Measurements from ENCODE around the gene KAT8. TPM values are rescaled to one million over a fixed set of nuclear protein-coding genes. Genes with fewer than 3 reads are reported as not detected.

KAT8 gene
- total and polyA plus RNA-seq, 12 donors: 51.9 to 107 (median 66.0) TPM

DNA sequence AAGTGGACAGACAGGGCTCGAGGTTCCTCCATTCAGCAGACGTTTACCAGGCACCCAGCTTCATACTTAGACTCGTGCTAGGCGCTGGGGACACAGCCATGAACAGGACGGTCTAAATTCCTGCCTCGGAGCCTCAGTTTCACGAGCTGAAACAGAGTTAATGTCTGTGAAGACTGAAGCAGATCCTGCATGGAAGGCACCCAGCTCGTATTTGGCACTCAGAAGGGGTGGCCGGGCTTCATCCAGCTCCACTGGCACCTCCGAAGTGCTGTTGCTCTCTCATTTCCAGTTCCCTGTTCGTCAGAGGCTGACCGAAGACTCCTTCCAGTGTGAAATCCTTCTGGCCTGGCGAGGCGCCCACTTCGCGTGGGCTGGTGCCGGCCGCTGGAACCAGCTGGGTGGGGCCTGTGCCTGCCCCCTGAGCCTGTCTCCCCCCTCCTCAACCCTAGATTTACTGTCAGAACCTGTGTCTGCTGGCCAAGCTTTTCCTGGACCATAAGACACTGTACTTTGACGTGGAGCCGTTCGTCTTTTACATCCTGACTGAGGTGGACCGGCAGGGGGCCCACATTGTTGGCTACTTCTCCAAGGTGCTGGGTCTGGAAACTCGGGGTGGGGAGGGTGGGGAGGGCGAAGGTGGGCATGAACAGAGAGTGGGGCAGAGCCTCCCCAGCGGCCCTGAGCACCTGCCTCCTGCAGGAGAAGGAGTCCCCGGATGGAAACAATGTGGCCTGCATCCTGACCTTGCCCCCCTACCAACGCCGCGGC, 12.3 kb downstream of the KAT8 start:
- peak overlapping the region in 1 of 10 donors; percentile 18 for H3K4me3 ChIP-seq
- no peaks in the 10 kb centered on the region for H3K27me3 ChIP-seq
- DNase-seq (peak in 1 of 2 donors; percentile 52), ATAC-seq (peak in 6 of 8 donors; percentile 21 to 61 (median 38))
- 67 to 68% methylated on average over 29 of the region's 29 CpGs for WGBS, 2 donors
- peaks cover 0 to 81% (median 51%) of the 10 kb centered on the region in 9 donors for H3K36me3 ChIP-seq
- no peaks in the 10 kb centered on the region for H3K9me3 ChIP-seq
- TF ChIP-seq, protein P1, sequence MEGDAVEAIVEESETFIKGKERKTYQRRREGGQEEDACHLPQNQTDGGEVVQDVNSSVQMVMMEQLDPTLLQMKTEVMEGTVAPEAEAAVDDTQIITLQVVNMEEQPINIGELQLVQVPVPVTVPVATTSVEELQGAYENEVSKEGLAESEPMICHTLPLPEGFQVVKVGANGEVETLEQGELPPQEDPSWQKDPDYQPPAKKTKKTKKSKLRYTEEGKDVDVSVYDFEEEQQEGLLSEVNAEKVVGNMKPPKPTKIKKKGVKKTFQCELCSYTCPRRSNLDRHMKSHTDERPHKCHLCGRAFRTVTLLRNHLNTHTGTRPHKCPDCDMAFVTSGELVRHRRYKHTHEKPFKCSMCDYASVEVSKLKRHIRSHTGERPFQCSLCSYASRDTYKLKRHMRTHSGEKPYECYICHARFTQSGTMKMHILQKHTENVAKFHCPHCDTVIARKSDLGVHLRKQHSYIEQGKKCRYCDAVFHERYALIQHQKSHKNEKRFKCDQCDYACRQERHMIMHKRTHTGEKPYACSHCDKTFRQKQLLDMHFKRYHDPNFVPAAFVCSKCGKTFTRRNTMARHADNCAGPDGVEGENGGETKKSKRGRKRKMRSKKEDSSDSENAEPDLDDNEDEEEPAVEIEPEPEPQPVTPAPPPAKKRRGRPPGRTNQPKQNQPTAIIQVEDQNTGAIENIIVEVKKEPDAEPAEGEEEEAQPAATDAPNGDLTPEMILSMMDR (IDR thresholded peaks at IDR 0.05): no peak
- intact Hi-C loops (cut with DNase I): no loop called here
- peak overlapping the region; percentile 20 to 97 (median 72) for H3K27ac ChIP-seq
- H3K4me1 ChIP-seq: peaks cover 3 to 57% (median 33%) of the 10 kb centered on the region in 9 donors

DNA sequence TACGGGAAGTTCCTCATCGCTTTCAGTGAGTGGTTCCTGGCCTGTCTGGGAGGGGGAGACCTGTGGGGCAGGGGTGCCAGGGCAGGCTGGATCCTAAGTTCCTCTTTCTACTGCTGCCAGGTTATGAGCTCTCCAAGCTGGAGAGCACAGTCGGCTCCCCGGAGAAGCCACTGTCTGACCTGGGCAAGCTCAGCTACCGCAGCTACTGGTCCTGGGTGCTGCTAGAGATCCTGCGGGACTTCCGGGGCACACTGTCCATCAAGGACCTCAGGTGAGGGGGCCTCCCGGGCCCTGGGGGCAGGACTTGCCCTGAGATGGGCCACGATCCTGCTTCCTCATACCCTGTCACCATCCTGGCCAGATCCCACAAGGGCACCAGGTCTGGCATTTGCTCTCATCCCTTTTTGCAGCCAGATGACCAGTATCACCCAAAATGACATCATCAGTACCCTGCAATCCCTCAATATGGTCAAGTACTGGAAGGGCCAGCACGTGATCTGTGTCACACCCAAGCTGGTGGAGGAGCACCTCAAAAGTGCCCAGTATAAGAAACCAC, 12.9 kb downstream of the KAT8 start:
- H3K4me1 ChIP-seq: peaks cover 3 to 63% (median 40%) of the 10 kb centered on the region in 9 donors
- peak in 1 of 2 donors; percentile 23 for DNase-seq

DNA sequence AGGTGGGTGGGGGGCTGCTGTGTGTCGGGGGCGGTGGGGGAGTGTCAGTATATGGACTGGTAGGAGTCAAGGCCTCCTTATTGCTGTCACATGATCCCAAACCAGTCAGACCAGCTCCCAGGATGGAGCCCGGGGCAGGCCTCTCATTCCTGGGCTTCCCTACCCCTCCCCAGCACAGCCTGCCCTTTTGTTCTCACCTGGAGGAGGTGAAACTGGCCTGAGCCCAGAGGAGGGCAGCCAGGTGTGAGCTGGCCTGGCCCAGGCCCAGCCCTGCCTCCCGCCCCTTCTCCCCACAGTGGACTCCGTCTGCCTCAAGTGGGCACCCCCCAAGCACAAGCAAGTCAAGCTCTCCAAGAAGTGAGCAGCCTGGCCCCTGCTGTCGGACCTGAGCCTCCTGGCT, 13.4 kb downstream of the KAT8 start:
- intact Hi-C loops (cut with DNase I): no loop called here
- TF ChIP-seq, protein P1 (IDR thresholded peaks at IDR 0.05): no peak
- 75 to 84% methylated on average over 6 of the region's 6 CpGs for WGBS, 2 donors
- ATAC-seq: no peak
- Histone ChIP-seq H3K27me3 (no peaks in the 10 kb centered on the region), H3K9me3 (no peaks in the 10 kb centered on the region), H3K36me3 (peaks cover 0 to 69% (median 47%) of the 10 kb centered on the region in 9 donors), H3K27ac (peak overlapping the region in 1 of 10 donors; percentile 97), H3K4me1 (peaks cover 3 to 63% (median 40%) of the 10 kb centered on the region in 9 donors), H3K4me3 (no peak overlapping the region)
- no peak for DNase-seq

More for the DNA sequence above, 12.9 kb downstream of the KAT8 start:
- intact Hi-C loops (cut with DNase I): no loop called here
- peak in 1 of 8 donors; percentile 16 for ATAC-seq
- Histone ChIP-seq H3K4me3 (peak overlapping the region in 1 of 10 donors; percentile 18), H3K36me3 (peaks cover 0 to 74% (median 47%) of the 10 kb centered on the region in 9 donors), H3K27ac (peak overlapping the region in 6 of 10 donors; percentile 58 to 97 (median 76)), H3K27me3 (no peaks in the 10 kb centered on the region), H3K9me3 (no peaks in the 10 kb centered on the region)
- TF ChIP-seq, protein P1 (IDR thresholded peaks at IDR 0.05): no peak
- 87 to 94% methylated on average over 10 of the region's 10 CpGs for WGBS, 2 donors

DNA sequence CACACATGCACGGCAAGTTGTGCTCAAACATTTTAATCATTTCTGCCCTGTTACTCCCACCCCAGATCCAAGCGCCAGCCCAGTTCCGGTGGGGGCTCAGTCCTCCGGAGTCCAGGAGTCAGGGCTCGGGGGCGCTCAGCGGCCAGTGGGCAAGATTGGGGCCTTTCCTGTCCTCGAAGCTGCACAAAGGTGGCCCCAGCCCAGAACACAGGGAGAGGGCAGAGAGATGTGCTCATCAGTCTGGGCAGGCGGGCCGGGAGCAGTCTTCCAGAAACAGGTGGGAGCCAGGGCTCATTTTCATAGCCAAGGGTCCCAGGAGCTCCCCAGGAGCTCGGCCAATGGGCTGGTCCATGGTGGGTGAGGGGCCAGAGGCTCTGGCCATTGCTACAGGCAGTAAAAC, 14.0 kb downstream of the KAT8 start:
- peak overlapping the region in 1 of 10 donors; percentile 97 for H3K27ac ChIP-seq
- no peak overlapping the region for H3K4me3 ChIP-seq
- H3K36me3 ChIP-seq: peaks cover 0 to 68% (median 44%) of the 10 kb centered on the region in 9 donors
- TF ChIP-seq, protein P1 (IDR thresholded peaks at IDR 0.05): no peak
- intact Hi-C loops (cut with DNase I): no loop called here
- DNase-seq (no peak), ATAC-seq (no peak)
- H3K27me3 ChIP-seq: no peaks in the 10 kb centered on the region
- no peaks in the 10 kb centered on the region for H3K9me3 ChIP-seq
- peaks cover 3 to 63% (median 40%) of the 10 kb centered on the region in 9 donors for H3K4me1 ChIP-seq
- 92 to 94% methylated on average over 11 of the region's 11 CpGs for WGBS, 2 donors

All from heart right ventricle (tissue), 16 donors.